ENCODE results near the gene TSPEAR. TPM values are rescaled to one million over a fixed set of nuclear protein-coding genes. Genes with fewer than 3 reads are reported as not detected.
"Not testable (repeated sequence)": the region's sequence is repeated elsewhere in the genome, so short reads cannot be mapped to it uniquely, and the experiment has no call there.

TSPEAR gene
- total RNA-seq, 1 donor from 2014 or later, result not detected

DNA sequence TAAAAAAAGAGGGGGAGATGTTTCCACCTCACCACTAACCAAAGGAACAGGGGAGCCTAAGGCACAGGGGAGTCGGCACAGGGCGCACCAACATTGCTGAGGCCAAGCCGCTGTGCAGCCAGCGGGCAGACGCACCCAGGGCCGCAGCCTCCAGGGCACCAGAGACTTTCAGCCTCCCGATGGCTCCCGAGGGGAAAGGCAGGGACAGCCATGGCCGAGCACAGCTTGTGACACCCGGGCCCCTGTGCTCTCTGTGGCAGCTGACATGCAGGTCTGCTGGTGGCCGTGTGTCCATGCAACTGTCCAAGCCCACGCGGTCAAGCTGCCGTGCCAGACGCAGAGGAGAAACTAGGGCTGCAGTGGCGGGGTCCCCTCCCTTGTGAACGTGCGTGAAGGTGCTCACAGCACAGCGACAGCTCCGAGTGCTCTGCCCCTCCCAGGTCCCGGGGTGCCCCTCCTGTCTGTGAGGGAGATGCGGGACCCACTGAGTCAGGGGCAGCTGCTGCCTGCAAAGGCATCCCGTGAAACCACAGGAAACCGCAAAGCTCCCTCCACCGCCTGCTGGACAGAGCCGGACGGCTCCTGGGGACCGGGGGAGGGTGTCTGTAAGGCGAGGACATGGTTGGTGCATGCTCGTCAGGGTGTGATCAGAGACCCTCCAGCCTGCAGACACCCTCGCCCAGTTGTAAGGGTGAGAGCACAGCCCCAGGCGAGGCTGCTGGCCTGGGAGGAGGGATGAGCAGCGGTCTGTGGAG lies 62.6 kb downstream of the TSPEAR start:
- DNase-seq, result no peak
- H3K27me3 Mint-ChIP-seq (ENCODE audit: unreplicated experiment), result peaks cover 9% of the 10 kb centered on the region
- peaks cover 6% of the 10 kb centered on the region for H3K4me1 Mint-ChIP-seq (ENCODE audit: low read depth, unreplicated experiment)
- H3K27ac Mint-ChIP-seq (ENCODE audit: unreplicated experiment), result no peak overlapping the region
- peaks cover 13% of the 10 kb centered on the region for H3K36me3 Mint-ChIP-seq (ENCODE audit: unreplicated experiment)
- no peak for TF ChIP-seq CTCF (IDR thresholded peaks at IDR 0.05; ENCODE audit: partially characterized antibody, unreplicated experiment)
- peaks cover 24% of the 10 kb centered on the region for H3K9me3 Mint-ChIP-seq (ENCODE audit: unreplicated experiment)
- H3K4me3 Mint-ChIP-seq (ENCODE audit: unreplicated experiment), result no peak overlapping the region

DNA sequence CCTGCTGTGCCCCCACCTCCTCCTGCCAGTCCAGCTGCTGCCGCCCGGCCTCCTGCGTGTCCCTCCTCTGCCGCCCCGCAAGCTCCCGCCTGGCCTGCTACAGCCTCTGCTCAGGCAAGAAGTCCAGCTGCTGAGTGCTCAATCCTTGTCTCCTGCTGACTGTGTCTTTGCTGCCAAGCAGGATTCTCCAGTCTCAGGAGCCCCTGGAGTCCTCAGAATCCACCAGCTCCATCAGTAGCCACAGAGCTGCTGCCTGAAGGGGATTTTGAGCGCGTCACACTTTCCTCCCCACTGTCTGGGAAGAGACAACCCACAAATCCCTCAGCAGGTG lies 64.2 kb downstream of the TSPEAR start:
- Mint-ChIP-seq H3K4me1 (ENCODE audit: low read depth, unreplicated experiment) (peaks cover 6% of the 10 kb centered on the region), H3K9me3 (ENCODE audit: unreplicated experiment) (peaks cover 22% of the 10 kb centered on the region), H3K27me3 (ENCODE audit: unreplicated experiment) (peaks cover 9% of the 10 kb centered on the region), H3K27ac (ENCODE audit: unreplicated experiment) (peak overlapping the region; percentile 64), H3K36me3 (ENCODE audit: unreplicated experiment) (peaks cover 16% of the 10 kb centered on the region), H3K4me3 (ENCODE audit: unreplicated experiment) (peak overlapping the region; percentile 15)
- DNase-seq, result peak; percentile 42
- no peak for TF ChIP-seq CTCF (IDR thresholded peaks at IDR 0.05; ENCODE audit: partially characterized antibody, unreplicated experiment)

- peak; percentile 31 for TF ChIP-seq CTCF (IDR thresholded peaks at IDR 0.05; ENCODE audit: partially characterized antibody, unreplicated experiment)
- Mint-ChIP-seq H3K36me3 (ENCODE audit: unreplicated experiment) (peaks cover 16% of the 10 kb centered on the region), H3K9me3 (ENCODE audit: unreplicated experiment) (peaks cover 22% of the 10 kb centered on the region), H3K4me3 (ENCODE audit: unreplicated experiment) (peak within 1 kb of the TSS; percentile 15), H3K27ac (ENCODE audit: unreplicated experiment) (peak within 1 kb of the TSS; percentile 64)
- not testable (repeated sequence) for H3K27me3 Mint-ChIP-seq (ENCODE audit: unreplicated experiment); H3K4me1 Mint-ChIP-seq (ENCODE audit: low read depth, unreplicated experiment)
- peak; percentile 49 for DNase-seq
Measured at GRCh38 chr21:44646366-44647221, 64.8 kb downstream of the TSPEAR start, which contains the start of gene KRTAP10-11. Gene KRTAP10-11, plus strand, starts transcription at chr21:44646414. Its CDS starts 45 bp downstream, at chr21:44646459.

DNA sequence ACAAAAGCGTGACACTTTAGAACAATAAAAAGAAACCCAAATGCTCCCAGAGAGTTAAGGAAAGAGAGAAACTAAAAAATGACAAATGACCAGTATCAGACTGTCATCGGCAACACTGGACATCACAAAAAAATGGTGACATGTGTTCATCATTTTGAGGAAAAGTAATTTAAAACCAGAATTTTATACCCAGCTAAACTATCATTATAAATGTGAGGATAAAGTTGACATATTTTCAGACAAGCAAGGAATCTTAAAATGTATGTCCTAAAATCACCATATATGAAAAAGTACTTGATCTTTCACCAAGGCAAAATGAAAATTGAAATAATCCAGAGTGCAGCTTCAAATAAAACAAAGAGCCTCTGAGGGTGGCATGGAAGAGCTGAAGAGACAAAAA lies 66.5 kb downstream of the TSPEAR start:
- H3K36me3 Mint-ChIP-seq (ENCODE audit: unreplicated experiment), result peaks cover 27% of the 10 kb centered on the region
- peaks cover 21% of the 10 kb centered on the region for H3K9me3 Mint-ChIP-seq (ENCODE audit: unreplicated experiment)
- H3K27ac Mint-ChIP-seq (ENCODE audit: unreplicated experiment), result no peak overlapping the region
- no peak for DNase-seq
- peaks cover 6% of the 10 kb centered on the region for H3K4me1 Mint-ChIP-seq (ENCODE audit: low read depth, unreplicated experiment)
- H3K27me3 Mint-ChIP-seq (ENCODE audit: unreplicated experiment), result peaks cover 7% of the 10 kb centered on the region
- no peak for TF ChIP-seq CTCF (IDR thresholded peaks at IDR 0.05; ENCODE audit: partially characterized antibody, unreplicated experiment)
- H3K4me3 Mint-ChIP-seq (ENCODE audit: unreplicated experiment), result no peak overlapping the region
